Activated CD4-positive, alpha-beta T cell treated with anti-CD3 and anti-CD28 coated beads, Interleukin-2, Interleukin-6, amounts not matched to agents 100 ng/mL and 50 ng/mL, durations not matched to agents 16 hours and 8 hours (primary cell): ENCODE measurements around the gene PRF1.
"Not testable (repeated sequence)": the region's sequence is repeated elsewhere in the genome, so short reads cannot be mapped to it uniquely, and the experiment has no call there.

Experiments used
- DNase-seq: peaks from one replicate; pipeline ENCODE4 v3.0.0-alpha.2; 2020

PRF1 gene

GRCh38 chr10:70602665-70603448, at the start of gene PRF1:
TSS of gene PRF1 (minus strand) at chr10:70602741. CDS start at chr10:70600902, 1,839 bp downstream.
- peak; percentile 76 for DNase-seq

GRCh38 chr10:70651661-70652060, 49.1 kb upstream of the PRF1 start:
- no peak for DNase-seq

- no peak for DNase-seq
Measured at GRCh38 chr10:70650718-70651117, 48.2 kb upstream of the PRF1 start.

- DNase-seq, result no peak
Measured at GRCh38 chr10:70650104-70650503, 47.6 kb upstream of the PRF1 start.

GRCh38 chr10:70649526-70649925, 47.0 kb upstream of the PRF1 start:
- DNase-seq, result no peak

GRCh38 chr10:70648427-70648826, 45.9 kb upstream of the PRF1 start:
- no peak for DNase-seq

- no peak for DNase-seq
Measured at GRCh38 chr10:70647086-70647485, 44.5 kb upstream of the PRF1 start.

GRCh38 chr10:70644959-70645358, 42.4 kb upstream of the PRF1 start:
- not testable (repeated sequence) for DNase-seq

- not testable (repeated sequence) for DNase-seq
Measured at GRCh38 chr10:70643272-70643671, 40.7 kb upstream of the PRF1 start.

- not testable (repeated sequence) for DNase-seq
Measured at GRCh38 chr10:70639640-70640383, 37.3 kb upstream of the PRF1 start.

GRCh38 chr10:70634515-70634914, 32.0 kb upstream of the PRF1 start:
- DNase-seq, result not testable (repeated sequence)

GRCh38 chr10:70634011-70634410, 31.5 kb upstream of the PRF1 start:
- DNase-seq, result no peak

- DNase-seq, result not testable (repeated sequence)
Measured at GRCh38 chr10:70631735-70632134, 29.2 kb upstream of the PRF1 start.

- no peak for DNase-seq
Measured at GRCh38 chr10:70629338-70629737, 26.8 kb upstream of the PRF1 start.

GRCh38 chr10:70626056-70626455, 23.5 kb upstream of the PRF1 start:
- DNase-seq, result no peak

GRCh38 chr10:70622981-70623844, 20.7 kb upstream of the PRF1 start:
- no peak for DNase-seq

- no peak for DNase-seq
Measured at GRCh38 chr10:70622541-70622940, 20.0 kb upstream of the PRF1 start.

- DNase-seq, result no peak
Measured at GRCh38 chr10:70621503-70622078, 19.1 kb upstream of the PRF1 start.

GRCh38 chr10:70620020-70620289, 17.4 kb upstream of the PRF1 start:
- no peak for DNase-seq

GRCh38 chr10:70619271-70620019, 16.9 kb upstream of the PRF1 start:
- no peak for DNase-seq

GRCh38 chr10:70618663-70619062, 16.1 kb upstream of the PRF1 start:
- no peak for DNase-seq
